ENCODE measurements around the gene ARHGAP15. TPM values are rescaled to one million over a fixed set of nuclear protein-coding genes. Genes with fewer than 3 reads are reported as not detected.

Gene ARHGAP15
- polyA plus RNA-seq, 1 experiment: not detected

- no peaks in the 10 kb centered on the region for H3K36me3 ChIP-seq (ENCODE audit: control insufficient read depth, insufficient read depth, low read length)
- ChIA-PET CTCF (no interaction called here), POLR2A (no interaction called here)
- TF ChIP-seq CTCF (IDR thresholded peaks at IDR 0.05; ENCODE audit: insufficient read depth, low read depth, low read length): no peak
- H3K4me3 ChIP-seq (ENCODE audit: low read depth, low read length): no peak overlapping the region
- DNase-seq (ENCODE audit: low read depth): no peak
- no peaks in the 10 kb centered on the region; the same call in 1 of the 2 replicates for H3K27me3 ChIP-seq (ENCODE audit: control insufficient read depth, insufficient read depth, low read length)
Observed at GRCh38 chr2:143691121-143691520, 561.9 kb downstream of the ARHGAP15 start.

- CTCF ChIA-PET: no interaction called here
- Histone ChIP-seq H3K27me3 (ENCODE audit: control insufficient read depth, insufficient read depth, low read length) (no peaks in the 10 kb centered on the region; the same call in 1 of the 2 replicates), H3K4me3 (ENCODE audit: low read depth, low read length) (no peak overlapping the region), H3K36me3 (ENCODE audit: control insufficient read depth, insufficient read depth, low read length) (no peaks in the 10 kb centered on the region)
- TF ChIP-seq CTCF (IDR thresholded peaks at IDR 0.05; ENCODE audit: insufficient read depth, low read depth, low read length): no peak
- no peak for DNase-seq (ENCODE audit: low read depth)
- POLR2A ChIA-PET: no interaction called here
Observed at GRCh38 chr2:143692162-143692561, 562.9 kb downstream of the ARHGAP15 start.

- CTCF ChIA-PET: no interaction called here
- POLR2A ChIA-PET: no interaction called here
- DNase-seq (ENCODE audit: low read depth): no peak
- H3K4me3 ChIP-seq (ENCODE audit: low read depth, low read length): no peak overlapping the region
- no peaks in the 10 kb centered on the region for H3K36me3 ChIP-seq (ENCODE audit: control insufficient read depth, insufficient read depth, low read length)
- H3K27me3 ChIP-seq (ENCODE audit: control insufficient read depth, insufficient read depth, low read length): no peaks in the 10 kb centered on the region; the same call in 1 of the 2 replicates
- no peak for TF ChIP-seq CTCF (IDR thresholded peaks at IDR 0.05; ENCODE audit: insufficient read depth, low read depth, low read length)
Observed at GRCh38 chr2:143692967-143693366, 563.7 kb downstream of the ARHGAP15 start.

GRCh38 chr2:143694335-143694734 is 565.1 kb downstream of the ARHGAP15 start:
- POLR2A ChIA-PET: no interaction called here
- DNase-seq (ENCODE audit: low read depth): no peak
- no peak for TF ChIP-seq CTCF (IDR thresholded peaks at IDR 0.05; ENCODE audit: insufficient read depth, low read depth, low read length)
- H3K36me3 ChIP-seq (ENCODE audit: control insufficient read depth, insufficient read depth, low read length): no peaks in the 10 kb centered on the region
- H3K4me3 ChIP-seq (ENCODE audit: low read depth, low read length): no peak overlapping the region
- H3K27me3 ChIP-seq (ENCODE audit: control insufficient read depth, insufficient read depth, low read length): no peaks in the 10 kb centered on the region; the same call in 1 of the 2 replicates
- CTCF ChIA-PET: interaction anchor here (1.1 kb wide), 1 partner anchor 75 kb away, joined by 3 read pairs; no protein-coding TSS in a partner anchor

- CTCF ChIA-PET: no interaction called here
- POLR2A ChIA-PET: no interaction called here
- H3K36me3 ChIP-seq (ENCODE audit: control insufficient read depth, insufficient read depth, low read length): no peaks in the 10 kb centered on the region
- H3K4me3 ChIP-seq (ENCODE audit: low read depth, low read length): no peak overlapping the region
- no peak for DNase-seq (ENCODE audit: low read depth)
- H3K27me3 ChIP-seq (ENCODE audit: control insufficient read depth, insufficient read depth, low read length): no peaks in the 10 kb centered on the region; the same call in 1 of the 2 replicates
- no peak for TF ChIP-seq CTCF (IDR thresholded peaks at IDR 0.05; ENCODE audit: insufficient read depth, low read depth, low read length)
Observed at GRCh38 chr2:143696651-143697050, 567.4 kb downstream of the ARHGAP15 start.
